Stimulated activated CD4-positive, alpha-beta T cell treated with anti-CD3 and anti-CD28 coated beads, TNF-alpha, amount 100 ng/mL, for 4 hours (primary cell): Measurements from ENCODE around the gene RBM20.

Experiments
- DNase-seq, 3 experiments: peaks; one replicate each; pipeline ENCODE4 v3.0.0-alpha.2; 2020; ENCODE audit warnings: low read depth in 3 of 3

The RBM20 gene

DNA sequence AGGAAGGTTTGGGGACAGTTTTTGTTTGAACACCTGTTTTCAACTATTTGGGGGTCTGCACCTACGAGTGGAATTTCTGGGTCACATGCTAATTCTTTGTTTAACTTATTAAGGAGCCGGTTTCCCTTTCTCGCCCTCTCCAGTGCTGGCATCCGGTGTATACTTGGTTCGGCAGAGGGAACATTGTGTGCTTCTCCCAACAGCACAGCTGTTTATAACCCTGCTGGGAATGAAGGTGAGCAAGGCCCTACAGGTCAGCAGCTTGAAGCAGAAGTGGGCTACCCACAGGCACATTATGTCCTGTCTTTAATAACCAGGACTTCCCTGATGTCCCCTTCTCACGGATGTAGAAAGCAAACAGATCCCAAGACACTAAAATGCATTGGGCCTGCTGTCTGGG lies 140.1 kb downstream of the RBM20 start:
- no peak for DNase-seq

DNA sequence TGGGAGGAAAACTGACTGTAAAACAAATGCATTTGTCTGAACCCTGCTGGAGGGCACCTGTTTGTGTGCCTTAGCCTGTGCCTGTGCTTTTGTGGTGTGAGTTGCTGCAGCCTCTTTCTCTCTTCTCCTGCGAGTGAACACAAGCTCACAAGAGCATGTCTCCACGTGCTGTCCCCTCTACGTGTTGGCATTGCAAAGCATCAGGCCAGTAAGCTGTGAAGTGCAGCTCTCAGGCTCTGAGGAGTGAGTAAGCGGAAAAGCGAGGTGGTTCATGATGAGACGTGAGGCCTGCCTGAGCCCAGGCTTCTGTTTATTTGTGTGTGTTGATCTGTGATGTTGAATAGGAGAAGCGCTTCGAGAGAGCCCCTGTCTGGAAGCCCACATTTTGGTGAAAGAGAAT lies 142.0 kb downstream of the RBM20 start:
- DNase-seq, result no peak

GRCh38 chr10:110788620-110789385 lies 144.7 kb downstream of the RBM20 start:
- no peak for DNase-seq

DNA sequence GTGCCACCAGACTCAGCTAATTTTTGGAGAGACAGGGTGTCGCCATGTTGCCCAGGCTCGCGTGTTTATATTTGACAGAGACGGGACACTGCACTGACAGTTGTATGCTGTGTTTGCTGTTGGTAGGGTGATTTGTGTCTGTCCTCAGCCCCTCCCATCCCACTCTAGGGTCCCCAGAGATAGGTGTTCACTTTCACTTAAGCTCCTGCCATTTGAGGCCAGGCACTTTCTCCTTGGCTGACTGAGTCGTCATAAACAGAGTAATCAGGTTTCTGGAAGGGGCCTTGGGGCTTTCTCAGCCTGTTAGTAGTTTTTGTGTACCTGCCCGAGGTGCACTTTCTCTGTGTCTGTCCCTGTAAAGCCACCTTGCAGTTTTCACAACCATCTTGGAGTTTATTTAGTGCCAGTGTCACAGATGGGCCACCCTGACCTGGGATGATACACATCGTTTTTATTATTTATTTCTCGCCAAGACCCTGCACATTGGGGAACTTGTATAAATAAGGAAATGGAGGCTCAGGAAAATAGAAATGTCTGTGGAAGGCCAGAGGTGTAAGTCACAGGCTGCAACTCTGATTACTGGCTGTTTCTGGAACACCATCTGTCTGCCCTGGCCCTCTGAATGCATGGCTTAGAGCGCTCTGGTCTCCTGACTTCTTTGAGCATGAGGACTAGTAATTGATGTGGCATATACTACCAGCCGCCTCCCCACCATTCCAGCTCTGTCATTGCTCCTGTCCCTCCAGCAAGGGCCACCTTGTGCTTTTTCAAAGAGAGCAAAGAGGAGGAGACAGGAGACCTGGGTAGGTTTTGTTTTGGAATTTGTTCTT lies 145.7 kb downstream of the RBM20 start:
- DNase-seq, result no peak

DNA sequence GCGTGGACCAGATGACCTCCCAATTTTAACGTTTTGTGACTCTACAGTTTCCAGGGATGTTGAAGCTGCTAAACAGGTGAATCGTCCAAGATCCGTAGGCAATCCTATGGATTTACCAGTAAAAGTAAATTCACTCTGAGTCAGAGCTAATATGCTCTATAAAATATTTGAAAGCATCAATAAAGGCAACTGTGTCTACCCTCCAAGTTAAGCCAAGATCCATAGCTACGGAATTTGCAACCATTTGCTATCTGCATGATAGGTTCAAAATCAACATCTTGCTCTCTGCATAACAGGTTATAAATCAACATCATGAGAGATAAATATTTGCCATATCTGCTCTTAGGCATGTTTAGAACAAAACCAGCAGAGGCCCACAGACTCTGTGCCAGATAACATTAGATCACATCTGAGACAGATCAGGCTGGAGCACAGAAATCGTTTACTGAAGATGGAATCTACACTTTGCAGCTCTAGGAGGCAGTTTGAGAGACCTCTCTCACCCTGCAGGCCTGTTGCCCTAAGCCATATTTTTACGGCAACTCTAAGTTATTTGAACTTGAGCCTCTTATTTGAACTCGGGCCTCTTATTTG lies 146.9 kb downstream of the RBM20 start:
- DNase-seq, result no peak

DNA sequence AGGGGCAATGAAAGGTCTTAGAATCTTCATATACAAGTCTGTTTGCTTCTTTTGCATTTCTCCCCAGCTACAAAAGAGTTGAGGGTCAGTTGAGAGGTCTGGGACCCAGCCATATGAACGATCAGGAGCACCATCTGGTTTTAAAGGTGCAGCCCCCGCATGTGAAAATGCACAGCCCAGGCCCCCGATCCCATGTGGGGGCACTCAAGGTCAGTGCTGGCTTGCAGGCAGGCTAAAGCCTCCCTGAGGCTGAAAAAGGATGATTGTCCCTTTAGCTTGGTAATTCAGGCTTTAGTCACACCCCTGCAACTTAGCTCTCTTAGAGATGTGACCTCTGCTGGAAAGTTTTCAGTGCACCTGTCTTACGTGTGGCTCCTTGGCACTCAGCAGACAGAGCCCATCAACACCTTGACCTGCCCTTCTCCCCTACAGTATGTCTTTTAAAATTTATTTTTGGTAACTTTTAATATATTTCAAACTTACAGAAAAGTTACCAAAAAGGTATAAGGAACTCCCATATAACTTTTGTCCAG lies 147.5 kb downstream of the RBM20 start:
- DNase-seq, result no peak

DNA sequence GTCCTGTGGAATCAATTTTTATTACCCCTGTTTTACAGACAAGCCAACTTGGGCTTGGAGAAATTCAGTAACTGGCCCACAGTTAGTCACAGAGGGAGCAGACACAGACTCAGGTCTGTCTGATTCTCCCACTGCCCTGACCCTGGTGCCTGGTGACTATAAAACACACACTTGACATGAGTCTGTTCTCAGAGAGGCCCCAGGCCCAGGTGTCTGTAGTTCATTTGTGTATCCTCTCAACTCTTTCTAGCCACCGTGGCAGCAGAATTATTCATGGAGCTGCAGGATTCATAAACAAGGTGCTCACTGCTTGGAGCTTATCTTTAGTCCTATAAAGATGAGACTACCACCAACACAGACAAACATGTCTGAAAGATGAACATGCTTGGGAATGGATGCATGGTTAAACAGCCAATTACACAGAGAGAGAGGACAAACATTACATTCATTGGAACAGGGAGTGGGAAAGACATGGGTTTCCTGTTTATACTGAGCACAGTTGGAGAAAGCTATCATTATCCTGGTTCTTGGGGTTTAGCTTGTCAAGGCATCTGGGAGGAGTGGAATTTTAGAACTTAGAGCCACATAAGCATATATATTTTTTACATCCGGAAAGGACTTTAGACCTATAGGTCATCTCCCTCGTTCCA lies 148.5 kb downstream of the RBM20 start:
- DNase-seq, result no peak

- DNase-seq, result no peak
These were observed 149.1 kb downstream of the RBM20 start for GRCh38 chr10:110793128-110793812.

DNA sequence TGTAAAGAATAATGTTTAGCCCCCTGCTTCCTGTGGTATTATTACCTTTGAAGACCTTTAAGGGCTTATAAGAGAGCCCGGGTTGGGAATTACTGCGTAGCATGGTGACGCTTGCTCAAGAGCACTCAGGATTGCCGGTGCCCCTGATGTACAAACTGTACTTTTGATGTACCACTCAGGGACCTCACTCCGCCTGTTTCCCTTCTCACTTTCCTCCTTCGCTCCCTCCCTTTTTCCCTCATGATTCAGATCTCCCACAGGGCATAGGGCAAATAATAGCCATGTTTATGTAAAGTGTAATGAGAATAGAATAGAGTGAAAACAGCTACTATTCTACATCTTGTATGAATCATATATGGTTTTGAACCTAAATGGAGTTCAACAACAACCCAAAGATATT lies 149.8 kb downstream of the RBM20 start:
- no peak for DNase-seq

DNA sequence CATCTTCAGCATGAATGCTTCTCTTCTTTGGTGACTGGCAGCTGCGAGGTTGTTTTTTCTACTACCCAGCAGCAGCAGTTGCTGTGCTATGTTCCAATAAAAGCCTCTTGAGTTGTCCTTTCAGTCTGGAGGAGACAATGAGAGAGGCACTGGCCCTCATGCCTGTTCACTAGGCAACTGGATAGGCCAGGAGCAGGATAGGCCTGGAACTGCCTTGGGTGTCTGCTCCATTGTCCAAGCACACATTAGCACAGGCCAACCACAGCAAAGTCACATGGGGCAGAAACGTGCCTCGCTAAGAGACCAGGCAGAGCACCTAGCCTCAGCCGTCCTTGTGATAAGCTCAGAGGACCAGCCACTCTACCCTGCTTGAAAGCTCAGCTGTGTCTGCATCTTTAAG lies 150.7 kb downstream of the RBM20 start:
- DNase-seq, result no peak

GRCh38 chr10:110797416-110797815 lies 153.3 kb downstream of the RBM20 start:
- DNase-seq, result no peak

DNA sequence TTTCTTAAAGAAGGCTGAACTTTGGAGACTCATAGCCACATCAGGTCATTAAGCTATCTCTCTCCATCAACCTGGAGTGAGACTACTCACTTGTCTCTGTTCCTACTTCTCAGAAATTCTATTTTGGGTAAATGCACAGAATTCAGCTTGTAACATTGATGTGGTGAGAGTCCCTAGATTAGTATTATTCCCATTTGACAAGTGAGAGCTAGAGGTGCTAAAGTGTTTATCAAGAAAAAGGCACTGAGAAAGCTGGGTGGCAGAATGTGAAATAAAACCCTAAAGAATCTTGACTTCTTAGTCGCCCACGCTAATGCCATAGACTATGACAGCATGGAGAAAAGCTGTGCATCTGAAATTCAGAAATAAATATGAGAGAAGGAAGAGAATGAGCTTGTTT lies 154.2 kb downstream of the RBM20 start:
- no peak for DNase-seq

GRCh38 chr10:110802090-110802489 lies 158.0 kb downstream of the RBM20 start:
- DNase-seq, result no peak

DNA sequence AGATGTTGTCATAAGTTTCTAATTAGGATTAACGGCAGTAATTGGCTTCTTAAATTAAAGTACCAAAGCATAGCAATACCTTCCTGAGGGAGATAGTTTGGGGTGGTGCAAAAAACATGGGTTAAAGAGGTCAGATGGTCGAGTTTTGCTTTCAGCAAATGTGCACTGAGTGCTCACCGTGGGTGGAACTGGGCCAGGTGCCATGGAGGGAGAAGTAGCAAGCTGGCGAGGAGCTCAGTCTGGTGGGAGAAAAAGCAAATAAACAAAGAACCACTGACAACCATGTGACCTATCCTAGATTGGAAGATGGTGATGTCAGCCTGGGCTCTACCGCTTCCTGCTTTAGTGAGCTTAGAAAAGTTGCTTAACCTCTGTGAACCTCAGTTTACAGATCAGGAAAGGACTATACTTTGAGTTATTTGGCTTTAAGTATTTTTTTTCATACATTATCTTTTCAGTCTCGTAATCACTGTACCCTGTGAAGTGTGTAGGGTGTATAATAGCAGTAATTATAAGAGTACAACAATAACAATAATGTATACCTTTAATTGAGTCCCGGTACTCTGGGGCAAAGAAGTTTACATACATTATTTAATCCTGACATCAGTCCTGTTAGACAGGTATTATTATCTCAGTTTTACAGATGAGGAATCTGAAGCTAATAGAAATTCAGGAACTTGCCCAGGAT lies 158.6 kb downstream of the RBM20 start:
- peak in 1 of 3 experiments; percentile 4 for DNase-seq

GRCh38 chr10:110803239-110803749 lies 159.2 kb downstream of the RBM20 start:
- no peak for DNase-seq

GRCh38 chr10:110803830-110804338 lies 159.7 kb downstream of the RBM20 start:
- no peak for DNase-seq

- no peak for DNase-seq
These were observed 160.2 kb downstream of the RBM20 start for GRCh38 chr10:110804376-110804775.

GRCh38 chr10:110805292-110805691 lies 161.2 kb downstream of the RBM20 start:
- DNase-seq, result no peak

GRCh38 chr10:110806335-110806734 lies 162.2 kb downstream of the RBM20 start:
- DNase-seq, result no peak

- DNase-seq, result no peak
These were observed 164.0 kb downstream of the RBM20 start for GRCh38 chr10:110808123-110808522.
